H1 (cell line): ENCODE results near the gene NDUFB10. TPM values are rescaled to one million over a fixed set of nuclear protein-coding genes. Genes with fewer than 3 reads are reported as not detected.

Experiments
- BCL11A ChIP-seq, 2 experiments: IDR thresholded peaks; one replicate each; pipeline ENCODE4 v1.6.1; 2011; ENCODE audit warnings: low read depth in 2 of 2, low read length in 2 of 2, mild to moderate bottlenecking in 2 of 2
- CEBPB ChIP-seq: IDR thresholded peaks from 2 replicates; pipeline ENCODE4 v1.6.1; 2012; ENCODE audit warnings: low read depth, low read length
- CHD7 ChIP-seq: fragments of 300-600 bp; sonication (generic); IDR thresholded peaks from 2 replicates; pipeline ENCODE4 v1.7.1; 2012; ENCODE audit warnings: low read length, moderate library complexity, mild to moderate bottlenecking, inconsistent platforms; ENCODE audit not compliant: insufficient replicate concordance
- FOSL1 ChIP-seq: IDR thresholded peaks from 2 replicates; pipeline ENCODE4 v1.6.1; 2011; ENCODE audit warnings: mild to moderate bottlenecking, low read depth, low read length, moderate library complexity; ENCODE audit not compliant: insufficient read depth
- JUN ChIP-seq: IDR thresholded peaks from 2 replicates; pipeline ENCODE4 v1.6.1; 2011; ENCODE audit warnings: low read depth, mild to moderate bottlenecking, improper control_type of control experiment, low read length
- POLR2A ChIP-seq, 2 experiments: IDR thresholded peaks; 1 replicate in 1 of 2; 2 replicates in 1 of 2; pipeline ENCODE4 v1.6.1; 2011; ENCODE audit warnings: low read depth in 2 of 2, low read length in 2 of 2, mild to moderate bottlenecking in 2 of 2; ENCODE audit errors: control extremely low read depth in 1 of 2
- SIN3A ChIP-seq, 2 experiments: IDR thresholded peaks in 1 of 2; conservative IDR thresholded peaks in 1 of 2; 2 replicates each; pipeline ENCODE4 v1.6.1; 2011 to 2012; ENCODE audit warnings: low read length in 2 of 2, improper control_type of control experiment in 1 of 2, low read depth in 1 of 2, mild to moderate bottlenecking in 1 of 2
- SRF ChIP-seq: IDR thresholded peaks from 2 replicates; pipeline ENCODE4 v1.6.1; 2011; ENCODE audit warnings: mild to moderate bottlenecking, low read depth, low read length, moderate library complexity
- TAF1 ChIP-seq: IDR thresholded peaks from 2 replicates; pipeline ENCODE4 v1.6.1; 2011; ENCODE audit warnings: mild to moderate bottlenecking, low read depth, low read length
- TCF12 ChIP-seq: IDR thresholded peaks from 2 replicates; pipeline ENCODE4 v1.6.1; 2011; ENCODE audit warnings: low read depth, mild to moderate bottlenecking, low read length
- polyA plus RNA-seq, 7 experiments: library from polyadenylated mRNA; depleted of rRNA in 3 of 7; stranded (reverse) in 5 of 7; unstranded in 2 of 7; fragments of >200 nt in 5 of 7; fragments of 200-250 nt in 2 of 7; gene quantifications; 1 replicate in 5 of 7; 2 replicates in 1 of 7; 4 replicates in 1 of 7; pipeline versions ENCODE4 v1.2.1 to v1.2.3, GENCODE V29; 2011 to 2013; ENCODE audit warnings: missing spikeins in 2 of 7, mixed read lengths in 2 of 7
- total RNA-seq: library from RNA; stranded (reverse); fragmentation: NEBNext Ultra II Directional; extraction: Animal tissue kit (Norgen Biotek cat#: 25700); gene quantifications from 2 replicates; pipeline ENCODE4 v1.2.1, GENCODE V29; 2021

NDUFB10 gene
- total and polyA plus RNA-seq, 2 of the 8 experiments (the other 6 are each of a cell fraction or from before 2014, with no cell fraction given) = 183 to 194 TPM

- no peak for TF ChIP-seq CHD7
- no peak for TF ChIP-seq CEBPB
- TF ChIP-seq POLR2A (IDR thresholded peaks at IDR 0.05; ENCODE audit: control extremely low read depth in 1 of 2, low read depth in 2 of 2, low read length in 2 of 2) = no peak
- TF ChIP-seq FOSL1 = no peak
- TF ChIP-seq BCL11A (IDR thresholded peaks at IDR 0.05; ENCODE audit: low read depth in 2 of 2, low read length in 2 of 2) = no peak
- TF ChIP-seq SRF = no peak
- no peak for TF ChIP-seq SIN3A (conservative IDR thresholded peaks at IDR 0.05 in 1 of 2, IDR thresholded peaks at IDR 0.05 in 1 of 2; ENCODE audit: low read depth in 1 of 2, low read length in 2 of 2)
- TF ChIP-seq TCF12 = no peak
- TF ChIP-seq TAF1 = no peak
- no peak for TF ChIP-seq JUN
Measured at GRCh38 chr16:1976951-1977874, 17.9 kb downstream of the NDUFB10 start (continued).
